B cell (primary cell): Measurements from ENCODE around the gene SLC25A10. TPM values are rescaled to one million over a fixed set of nuclear protein-coding genes. Genes with fewer than 3 reads are reported as not detected.

Experiments
- ATAC-seq: fragments of 200-7000 bp; cut with Tn5 transposase; one replicate; pipeline ENCODE4 v1.10.0; 2021; ENCODE audit warnings: low read depth, mild to moderate bottlenecking, moderate number of reproducible peaks, moderate library complexity
- CTCF ChIA-PET: fragments of 350-600 bp; sonication (Branson Sonifier 250); formaldehyde crosslinking; loops from one replicate; lab custom pipeline; 2021; ENCODE audit warnings: antibody characterized with exemption, inconsistent platforms; lab: Charles Lee
- POLR2A ChIA-PET: fragments of 350-600 bp; sonication (Branson Sonifier 250); formaldehyde crosslinking; loops from one replicate; lab custom pipeline; 2021; ENCODE audit warnings: antibody characterized with exemption; lab: Charles Lee
- DNase-seq: peaks from one replicate; pipeline ENCODE4 v3.0.0; 2013
- H2AFZ ChIP-seq: 2 replicates; pipeline ENCODE4 v1.6.1; 2012; ENCODE audit warnings: mild to moderate bottlenecking, low read depth, low read length; ENCODE audit not compliant: insufficient read depth, poor library complexity, severe bottlenecking
- H3K27ac ChIP-seq, 2 donors: 1 replicate in 1 of 2; 2 replicates in 1 of 2; pipeline ENCODE4 v1.5.1; 2012 to 2013; ENCODE audit warnings: low read length in 2 of 2, mild to moderate bottlenecking in 2 of 2, moderate library complexity in 1 of 2
- H3K27me3 ChIP-seq, 4 experiments: fragments of 200-600 bp in 1 of 4; sonication (generic) in 1 of 4; replicated peaks in 1 of 4; 1 replicate in 2 of 4; 2 replicates in 2 of 4; pipeline versions ENCODE4 v1.6.1 to v1.7.0; 2013 to 2016; ENCODE audit warnings: low read length in 3 of 4, mild to moderate bottlenecking in 2 of 4, mixed read lengths in 1 of 4, moderate library complexity in 1 of 4; ENCODE audit not compliant: insufficient read depth in 4 of 4, control insufficient read depth in 3 of 4; ENCODE audit errors: control extremely low read depth in 1 of 4
- H3K36me3 ChIP-seq, 2 experiments: replicated peaks in 1 of 2; 1 replicate in 1 of 2; 2 replicates in 1 of 2; pipeline versions ENCODE4 v1.6.1 to v1.7.1; 2013; ENCODE audit warnings: low read length in 1 of 2; ENCODE audit not compliant: insufficient read depth in 2 of 2, control insufficient read depth in 1 of 2; ENCODE audit errors: control extremely low read depth in 1 of 2, extremely low read depth in 1 of 2
- H3K4me1 ChIP-seq, 2 donors: fragments of 200-600 bp in 1 of 2; sonication (generic) in 1 of 2; 1 replicate in 1 of 2; 2 replicates in 1 of 2; pipeline versions ENCODE4 v1.5.1 to v1.6.1; 2013 to 2017; ENCODE audit warnings: low read length in 2 of 2; ENCODE audit not compliant: control insufficient read depth in 2 of 2, insufficient read depth in 2 of 2
- H3K4me2 ChIP-seq: replicated peaks from 2 replicates; pipeline ENCODE3; 2012; ENCODE audit warnings: mild to moderate bottlenecking, low read depth, low read length; ENCODE audit not compliant: poor library complexity, severe bottlenecking
- H3K4me3 ChIP-seq, 5 experiments: fragments of 200-600 bp in 1 of 5; sonication (generic) in 1 of 5; 1 replicate in 3 of 5; 2 replicates in 2 of 5; pipeline versions ENCODE4 v1.5.1 to v1.7.0; 2011 to 2016; ENCODE audit warnings: low read length in 4 of 5, mild to moderate bottlenecking in 4 of 5, low read depth in 2 of 5, control low read depth in 1 of 5, moderate library complexity in 1 of 5; ENCODE audit not compliant: insufficient read depth in 1 of 5; ENCODE audit errors: control extremely low read depth in 1 of 5, extremely low read depth in 1 of 5
- H3K79me2 ChIP-seq: fragments of 200-600 bp; sonication (generic); one replicate; pipeline ENCODE4 v1.6.0; 2016; ENCODE audit warnings: low read length; ENCODE audit not compliant: control insufficient read depth, insufficient read depth
- H3K9ac ChIP-seq: fragments of 200-600 bp; sonication (generic); 2 replicates; pipeline ENCODE4 v1.6.1; 2017; ENCODE audit warnings: mild to moderate bottlenecking, low read length, moderate library complexity
- H3K9me3 ChIP-seq, 3 donors: one replicate each; pipeline versions ENCODE4 v1.6.1 to v1.7.1; 2013; ENCODE audit warnings: low read length in 2 of 3; ENCODE audit not compliant: control insufficient read depth in 2 of 3, insufficient read depth in 1 of 3; ENCODE audit errors: control extremely low read depth in 1 of 3
- H4K20me1 ChIP-seq: 2 replicates; pipeline ENCODE4 v1.6.0; 2012; ENCODE audit warnings: mild to moderate bottlenecking, low read length; ENCODE audit not compliant: insufficient read depth, control insufficient read depth, poor library complexity, severe bottlenecking
- H3K27ac Mint-ChIP-seq: one replicate; pipeline ENCODE4 v1.8.0; 2021; ENCODE audit warnings: mixed read lengths
- H3K27me3 Mint-ChIP-seq: one replicate; pipeline ENCODE4 v1.8.0; 2021; ENCODE audit warnings: mixed read lengths
- H3K4me1 Mint-ChIP-seq: one replicate; pipeline ENCODE4 v1.8.0; 2021; ENCODE audit warnings: mixed read lengths
- H3K4me3 Mint-ChIP-seq: one replicate; pipeline ENCODE4 v1.8.0; 2021; ENCODE audit warnings: mixed read lengths
- H3K9me3 Mint-ChIP-seq: one replicate; pipeline ENCODE4 v1.8.0; 2022; ENCODE audit warnings: mixed read lengths; ENCODE audit not compliant: insufficient read depth
- EZH2 ChIP-seq: IDR thresholded peaks from 2 replicates; pipeline ENCODE4 v1.6.1; 2012; ENCODE audit warnings: borderline replicate concordance, low read depth, mild to moderate bottlenecking, moderate library complexity, low read length; ENCODE audit not compliant: insufficient read depth, poor library complexity, severe bottlenecking
- WGBS: methylation state at CpG from one replicate; pipeline ENCODE4 v1.1.5; 2013; ENCODE audit warnings: missing lambda C conversion rate; ENCODE audit not compliant: insufficient coverage; 5-methylcytosine and 5-hydroxymethylcytosine counted together
- intact Hi-C: fragments of 100-400 bp; cut with micrococcal nuclease; formaldehyde crosslinking; loops from one replicate; pipeline ENCODE4 v1.10.0; 2022
- polyA plus RNA-seq: library from polyadenylated mRNA; depleted of rRNA; stranded (reverse); fragments of >200 nt; gene quantifications from 2 replicates; pipeline ENCODE4 v1.2.3, GENCODE V29; 2012
- total RNA-seq, 2 donors: library from RNA; stranded (reverse); fragments of 120-200 nt in 1 of 2; gene quantifications; 1 replicate in 1 of 2; 2 replicates in 1 of 2; pipeline versions ENCODE4 v1.2.3 to v1.2.4, GENCODE V29; 2013 to 2022
- TF ChIP-seq, protein P1 (sequence below): fragments of 200-600 bp; IDR thresholded peaks from one replicate; pipeline ENCODE4 v1.8.0; 2022; ENCODE audit warnings: antibody characterized with exemption, mild to moderate bottlenecking

The SLC25A10 gene
- total and polyA plus RNA-seq, 2 donors (not counting 1 experiment from before 2014, with no cell fraction given): 3.9 to 5.0 TPM

- no peaks in the 10 kb centered on the region for H3K9me3 Mint-ChIP-seq
- H3K36me3 ChIP-seq: peaks cover 0 to 52% of the 10 kb centered on the region in 2 experiments
- H2AFZ ChIP-seq: no peak overlapping the region
- H3K4me3 ChIP-seq: no peak overlapping the region
- TF ChIP-seq, protein P1, sequence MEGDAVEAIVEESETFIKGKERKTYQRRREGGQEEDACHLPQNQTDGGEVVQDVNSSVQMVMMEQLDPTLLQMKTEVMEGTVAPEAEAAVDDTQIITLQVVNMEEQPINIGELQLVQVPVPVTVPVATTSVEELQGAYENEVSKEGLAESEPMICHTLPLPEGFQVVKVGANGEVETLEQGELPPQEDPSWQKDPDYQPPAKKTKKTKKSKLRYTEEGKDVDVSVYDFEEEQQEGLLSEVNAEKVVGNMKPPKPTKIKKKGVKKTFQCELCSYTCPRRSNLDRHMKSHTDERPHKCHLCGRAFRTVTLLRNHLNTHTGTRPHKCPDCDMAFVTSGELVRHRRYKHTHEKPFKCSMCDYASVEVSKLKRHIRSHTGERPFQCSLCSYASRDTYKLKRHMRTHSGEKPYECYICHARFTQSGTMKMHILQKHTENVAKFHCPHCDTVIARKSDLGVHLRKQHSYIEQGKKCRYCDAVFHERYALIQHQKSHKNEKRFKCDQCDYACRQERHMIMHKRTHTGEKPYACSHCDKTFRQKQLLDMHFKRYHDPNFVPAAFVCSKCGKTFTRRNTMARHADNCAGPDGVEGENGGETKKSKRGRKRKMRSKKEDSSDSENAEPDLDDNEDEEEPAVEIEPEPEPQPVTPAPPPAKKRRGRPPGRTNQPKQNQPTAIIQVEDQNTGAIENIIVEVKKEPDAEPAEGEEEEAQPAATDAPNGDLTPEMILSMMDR: no peak
- TF ChIP-seq EZH2: no peak
- no peak overlapping the region for H3K27ac Mint-ChIP-seq
- ATAC-seq (no peak), DNase-seq (no peak)
- no peaks in the 10 kb centered on the region for H3K9me3 ChIP-seq
- peaks cover 33% of the 10 kb centered on the region for H3K4me1 Mint-ChIP-seq
- H3K79me2 ChIP-seq: peaks cover 92% of the 10 kb centered on the region
- H4K20me1 ChIP-seq: peaks cover 75% of the 10 kb centered on the region
- H3K4me1 ChIP-seq: peaks cover 22 to 25% of the 10 kb centered on the region in 2 donors
- no peak overlapping the region for H3K9ac ChIP-seq
- ChIA-PET CTCF (no interaction called here), POLR2A (no interaction called here)
- 97% methylated on average over 20 of the region's 20 CpGs for WGBS
- intact Hi-C loops: no loop called here
- H3K27me3 ChIP-seq: no peaks in the 10 kb centered on the region
- H3K27me3 Mint-ChIP-seq: no peaks in the 10 kb centered on the region
- H3K27ac ChIP-seq: no peak overlapping the region
- H3K4me2 ChIP-seq: no peak overlapping the region
- no peak overlapping the region for H3K4me3 Mint-ChIP-seq
These were observed 25.5 kb upstream of the SLC25A10 start for GRCh38 chr17:81686614-81687013.

DNA sequence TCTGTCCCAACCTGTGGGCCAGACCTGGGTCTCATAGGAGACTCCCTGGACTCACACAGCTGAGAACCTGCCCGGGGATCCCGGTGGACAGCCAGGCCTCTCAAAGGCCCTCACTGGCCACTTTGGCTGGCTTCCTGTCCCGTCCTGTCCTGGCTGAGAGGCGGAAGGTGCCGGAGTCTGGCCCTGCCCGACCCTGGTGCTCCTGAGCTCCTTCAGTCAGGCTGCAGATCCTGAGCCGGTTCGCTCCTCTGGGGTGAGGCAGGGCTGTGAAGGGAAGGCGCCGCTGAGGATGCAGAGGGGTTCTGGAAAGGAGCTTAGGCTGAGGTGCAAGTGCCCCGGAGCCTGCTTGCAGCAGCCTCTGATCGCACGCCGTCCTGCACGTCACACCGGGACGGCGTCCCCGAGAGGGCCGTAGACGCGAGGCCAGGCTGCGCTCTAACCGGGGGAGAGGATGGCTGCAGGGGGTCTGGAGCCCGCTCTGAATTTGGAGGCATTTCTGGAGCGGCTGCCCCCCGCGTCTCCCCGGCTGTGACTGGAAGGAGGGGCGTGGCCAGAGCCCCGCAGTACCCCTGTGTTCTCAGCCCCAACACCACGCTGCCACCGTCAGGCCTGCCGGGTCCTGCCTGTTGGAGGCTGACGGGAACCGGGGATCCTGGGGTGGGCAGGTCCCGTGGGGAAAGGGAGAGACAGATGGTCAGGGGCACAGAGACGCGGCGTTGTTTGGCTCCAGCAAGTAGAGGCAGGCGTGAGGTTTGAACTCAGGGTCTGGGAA lies 24.1 kb upstream of the SLC25A10 start:
- Histone ChIP-seq H3K9me3 (no peaks in the 10 kb centered on the region), H3K4me2 (no peak overlapping the region), H3K27ac (no peak overlapping the region), H4K20me1 (peaks cover 81% of the 10 kb centered on the region), H2AFZ (no peak overlapping the region), H3K9ac (no peak overlapping the region), H3K4me3 (no peak overlapping the region), H3K27me3 (no peaks in the 10 kb centered on the region), H3K4me1 (peaks cover 16 to 19% of the 10 kb centered on the region in 2 donors), H3K79me2 (peaks cover 78% of the 10 kb centered on the region), H3K36me3 (peaks cover 0 to 59% of the 10 kb centered on the region in 2 experiments)
- DNase-seq (no peak), ATAC-seq (no peak)
- H3K9me3 Mint-ChIP-seq: no peaks in the 10 kb centered on the region
- ChIA-PET POLR2A (no interaction called here), CTCF (no interaction called here)
- intact Hi-C loops: no loop called here
- peaks cover 27% of the 10 kb centered on the region for H3K4me1 Mint-ChIP-seq
- TF ChIP-seq, protein P1: no peak
- TF ChIP-seq EZH2: no peak
- H3K27ac Mint-ChIP-seq: no peak overlapping the region
- no peak overlapping the region for H3K4me3 Mint-ChIP-seq
- H3K27me3 Mint-ChIP-seq: no peaks in the 10 kb centered on the region
- 94% methylated on average over 38 of the region's 41 CpGs for WGBS
